Body of pancreas (tissue), 4 donors: ENCODE results near the gene SIT1.
"Not testable (repeated sequence)": the region's sequence is repeated elsewhere in the genome, so short reads cannot be mapped to it uniquely, and the experiment has no call there.

Experiments used
- POLR2A ChIP-seq, 3 donors: fragments of 450-650 bp; IDR thresholded peaks; one replicate each; pipeline ENCODE4 v1.6.1; 2016; ENCODE audit warnings: antibody characterized with exemption in 3 of 3, mild to moderate bottlenecking in 2 of 3
- TF ChIP-seq, protein P1 (sequence below), 7 experiments: fragments of 450-650 bp in 4 of 7; fragments of 200-600 bp in 3 of 7; sonication (generic) in 3 of 7; IDR thresholded peaks; one replicate each; pipeline ENCODE4 v1.5.1; 2016 to 2019; ENCODE audit warnings: antibody characterized with exemption in 7 of 7

DNA sequence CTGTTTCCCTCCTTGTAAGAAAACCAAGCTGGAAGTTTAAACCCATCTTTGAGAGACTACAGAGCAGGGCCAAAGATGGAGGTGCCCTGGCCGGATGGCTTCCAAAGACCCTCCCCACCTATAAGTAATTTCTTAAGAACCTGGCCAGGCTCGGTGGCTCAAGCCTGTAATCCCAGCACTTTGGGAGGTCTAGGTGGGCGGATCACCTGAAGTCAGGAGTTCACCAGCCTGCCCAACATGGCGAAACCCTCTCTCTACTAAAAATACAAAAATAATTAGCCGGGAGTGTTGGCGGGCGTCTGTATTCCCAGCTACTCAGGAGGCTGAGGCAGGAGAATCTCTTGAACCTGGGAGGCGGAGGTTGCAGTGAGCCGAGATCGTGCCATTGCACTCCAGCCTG, 5.0 kb downstream of the SIT1 start:
- TF ChIP-seq, protein P1, sequence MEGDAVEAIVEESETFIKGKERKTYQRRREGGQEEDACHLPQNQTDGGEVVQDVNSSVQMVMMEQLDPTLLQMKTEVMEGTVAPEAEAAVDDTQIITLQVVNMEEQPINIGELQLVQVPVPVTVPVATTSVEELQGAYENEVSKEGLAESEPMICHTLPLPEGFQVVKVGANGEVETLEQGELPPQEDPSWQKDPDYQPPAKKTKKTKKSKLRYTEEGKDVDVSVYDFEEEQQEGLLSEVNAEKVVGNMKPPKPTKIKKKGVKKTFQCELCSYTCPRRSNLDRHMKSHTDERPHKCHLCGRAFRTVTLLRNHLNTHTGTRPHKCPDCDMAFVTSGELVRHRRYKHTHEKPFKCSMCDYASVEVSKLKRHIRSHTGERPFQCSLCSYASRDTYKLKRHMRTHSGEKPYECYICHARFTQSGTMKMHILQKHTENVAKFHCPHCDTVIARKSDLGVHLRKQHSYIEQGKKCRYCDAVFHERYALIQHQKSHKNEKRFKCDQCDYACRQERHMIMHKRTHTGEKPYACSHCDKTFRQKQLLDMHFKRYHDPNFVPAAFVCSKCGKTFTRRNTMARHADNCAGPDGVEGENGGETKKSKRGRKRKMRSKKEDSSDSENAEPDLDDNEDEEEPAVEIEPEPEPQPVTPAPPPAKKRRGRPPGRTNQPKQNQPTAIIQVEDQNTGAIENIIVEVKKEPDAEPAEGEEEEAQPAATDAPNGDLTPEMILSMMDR (IDR thresholded peaks at IDR 0.05), result not testable (repeated sequence)
- TF ChIP-seq POLR2A (IDR thresholded peaks at IDR 0.05), result not testable (repeated sequence)
